GM23338 (cell line): ENCODE data around the gene ORAI3.

Experiments used
- POLR2AphosphoS5 ChIP-seq: IDR thresholded peaks from 2 replicates; pipeline ENCODE4 v1.6.1; 2016; ENCODE audit warnings: antibody characterized with exemption, low read depth
- REST ChIP-seq: IDR thresholded peaks from one replicate; pipeline ENCODE4 v1.6.1; 2018; ENCODE audit warnings: antibody characterized with exemption; ENCODE audit not compliant: unreplicated experiment
- TF ChIP-seq, protein P1 (sequence below), 2 experiments: fragments of 200-600 bp in 1 of 2; sonication (generic) in 1 of 2; conservative IDR thresholded peaks; 2 replicates each; pipeline versions ENCODE4 v1.5.1 to v1.6.1; 2016 to 2017; ENCODE audit warnings: antibody characterized with exemption in 2 of 2, low read depth in 2 of 2, mild to moderate bottlenecking in 2 of 2, moderate library complexity in 1 of 2

DNA sequence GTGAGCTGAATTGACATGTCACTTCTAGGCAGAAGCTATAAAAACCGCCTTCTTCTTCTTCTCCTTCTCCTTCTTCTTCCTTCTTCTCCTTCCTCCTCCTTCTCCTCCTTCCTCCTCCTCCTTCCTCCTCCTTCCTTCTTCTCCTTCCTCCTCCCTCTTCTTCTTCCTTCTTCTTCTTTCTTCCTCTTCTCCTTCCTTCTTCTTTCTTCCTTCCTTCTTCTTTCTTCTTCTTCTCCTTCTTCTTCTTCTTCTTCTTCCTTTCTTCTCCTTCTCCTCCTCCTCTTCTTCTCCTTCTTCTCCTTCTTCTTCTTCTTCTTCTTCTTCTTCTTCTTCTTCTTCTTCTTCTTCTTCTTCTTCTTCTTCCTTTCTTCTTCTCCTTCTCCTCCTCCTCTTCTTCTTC is 30.3 kb upstream of the ORAI3 start:
- TF ChIP-seq REST (no peak), POLR2AphosphoS5 (no peak)
- TF ChIP-seq, protein P1, sequence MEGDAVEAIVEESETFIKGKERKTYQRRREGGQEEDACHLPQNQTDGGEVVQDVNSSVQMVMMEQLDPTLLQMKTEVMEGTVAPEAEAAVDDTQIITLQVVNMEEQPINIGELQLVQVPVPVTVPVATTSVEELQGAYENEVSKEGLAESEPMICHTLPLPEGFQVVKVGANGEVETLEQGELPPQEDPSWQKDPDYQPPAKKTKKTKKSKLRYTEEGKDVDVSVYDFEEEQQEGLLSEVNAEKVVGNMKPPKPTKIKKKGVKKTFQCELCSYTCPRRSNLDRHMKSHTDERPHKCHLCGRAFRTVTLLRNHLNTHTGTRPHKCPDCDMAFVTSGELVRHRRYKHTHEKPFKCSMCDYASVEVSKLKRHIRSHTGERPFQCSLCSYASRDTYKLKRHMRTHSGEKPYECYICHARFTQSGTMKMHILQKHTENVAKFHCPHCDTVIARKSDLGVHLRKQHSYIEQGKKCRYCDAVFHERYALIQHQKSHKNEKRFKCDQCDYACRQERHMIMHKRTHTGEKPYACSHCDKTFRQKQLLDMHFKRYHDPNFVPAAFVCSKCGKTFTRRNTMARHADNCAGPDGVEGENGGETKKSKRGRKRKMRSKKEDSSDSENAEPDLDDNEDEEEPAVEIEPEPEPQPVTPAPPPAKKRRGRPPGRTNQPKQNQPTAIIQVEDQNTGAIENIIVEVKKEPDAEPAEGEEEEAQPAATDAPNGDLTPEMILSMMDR (conservative IDR thresholded peaks at IDR 0.05; ENCODE audit: low read depth in 2 of 2): no peak
